ENCODE results near the gene EHD1. TPM values are rescaled to one million over a fixed set of nuclear protein-coding genes. Genes with fewer than 3 reads are reported as not detected.
A peak's percentile ranks its signal among the peaks of the same experiment; 100 is the strongest.

Gene EHD1
- total and polyA plus RNA-seq, 9 of the 15 experiments (the other 6 are each of a cell fraction or from before 2014, with no cell fraction given): 0.46 to 65.0 (median 16.4) TPM

GRCh38 chr11:64923944-64924909 lies 45.8 kb upstream of the EHD1 start, which contains the start of gene PPP2R5B (continued):
- TF ChIP-seq MYBL2 (IDR thresholded peaks at IDR 0.05; ENCODE audit: low read depth) (no peak), MYBL2 (CRISPR knock-in tag; IDR thresholded peaks at IDR 0.05; ENCODE audit: borderline replicate concordance) (no peak), ZFX (CRISPR knock-in tag; IDR thresholded peaks at IDR 0.05) (peak; percentile 77), NRF1 (conservative IDR thresholded peaks at IDR 0.05 in 1 of 2, IDR thresholded peaks at IDR 0.05 in 1 of 2) (peak; percentile 83 to 86), GABPB2 (CRISPR knock-in tag; conservative IDR thresholded peaks at IDR 0.05) (no peak), OTX1 (CRISPR knock-in tag; IDR thresholded peaks at IDR 0.05) (peak; percentile 90; the same call in 1 of the 2 replicates), DPF2 (IDR thresholded peaks at IDR 0.05) (peak; percentile 58), TEAD1 (CRISPR knock-in tag; IDR thresholded peaks at IDR 0.05) (0 out of 4 replicates have a peak, but pooled peaks of 1 of the 2 experiments have one; percentile 28), ZNF311 (CRISPR knock-in tag; IDR thresholded peaks at IDR 0.05) (peak; percentile 44; the same call in 1 of the 2 replicates), PHTF2 (CRISPR knock-in tag; IDR thresholded peaks at IDR 0.05) (no peak), THRAP3 (IDR thresholded peaks at IDR 0.05; ENCODE audit: borderline replicate concordance) (no peak), ZNF263 (CRISPR knock-in tag; IDR thresholded peaks at IDR 0.05; ENCODE audit: borderline replicate concordance) (peak; percentile 29; the same call in 1 of the 2 replicates), POLR2G (IDR thresholded peaks at IDR 0.05; ENCODE audit: low read depth, low read length) (peak; percentile 77), ATF2 (CRISPR knock-in tag; IDR thresholded peaks at IDR 0.05) (peak; percentile 92), ARID1B (IDR thresholded peaks at IDR 0.05) (peak; percentile 34; the same call in 1 of the 2 replicates), CHD2 (IDR thresholded peaks at IDR 0.05; ENCODE audit: low read depth, low read length) (0 out of 2 replicates have a peak, but pooled peaks have one; percentile 28), POLR2B (IDR thresholded peaks at IDR 0.05; ENCODE audit: low read depth, partially characterized antibody) (no peak), SAP30 (IDR thresholded peaks at IDR 0.05; ENCODE audit: borderline replicate concordance, insufficient read depth, low read depth, low read length, poor library complexity, severe bottlenecking) (peak; percentile 85), ZNF583 (CRISPR knock-in tag; IDR thresholded peaks at IDR 0.05) (no peak), ZNF76 (CRISPR knock-in tag; IDR thresholded peaks at IDR 0.05; ENCODE audit: borderline replicate concordance) (peak; percentile 71; the same call in 1 of the 2 replicates), FOXP1 (CRISPR knock-in tag; IDR thresholded peaks at IDR 0.05) (peak; percentile 4; the same call in 1 of the 2 replicates), SRF (CRISPR knock-in tag; IDR thresholded peaks at IDR 0.05) (peak in 1 of 2 experiments; percentile 42; a peak in 1 of 4 replicates), CREM (IDR thresholded peaks at IDR 0.05; ENCODE audit: low read depth) (peak; percentile 92), FOXM1 (IDR thresholded peaks at IDR 0.05; ENCODE audit: low read depth) (peak; percentile 95), FOXM1 (CRISPR knock-in tag; IDR thresholded peaks at IDR 0.05; ENCODE audit: low read depth) (no peak)
- TF ChIP-seq, protein P1, sequence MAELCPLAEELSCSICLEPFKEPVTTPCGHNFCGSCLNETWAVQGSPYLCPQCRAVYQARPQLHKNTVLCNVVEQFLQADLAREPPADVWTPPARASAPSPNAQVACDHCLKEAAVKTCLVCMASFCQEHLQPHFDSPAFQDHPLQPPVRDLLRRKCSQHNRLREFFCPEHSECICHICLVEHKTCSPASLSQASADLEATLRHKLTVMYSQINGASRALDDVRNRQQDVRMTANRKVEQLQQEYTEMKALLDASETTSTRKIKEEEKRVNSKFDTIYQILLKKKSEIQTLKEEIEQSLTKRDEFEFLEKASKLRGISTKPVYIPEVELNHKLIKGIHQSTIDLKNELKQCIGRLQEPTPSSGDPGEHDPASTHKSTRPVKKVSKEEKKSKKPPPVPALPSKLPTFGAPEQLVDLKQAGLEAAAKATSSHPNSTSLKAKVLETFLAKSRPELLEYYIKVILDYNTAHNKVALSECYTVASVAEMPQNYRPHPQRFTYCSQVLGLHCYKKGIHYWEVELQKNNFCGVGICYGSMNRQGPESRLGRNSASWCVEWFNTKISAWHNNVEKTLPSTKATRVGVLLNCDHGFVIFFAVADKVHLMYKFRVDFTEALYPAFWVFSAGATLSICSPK (IDR thresholded peaks at IDR 0.05; ENCODE audit: borderline replicate concordance): 0 out of 2 replicates have a peak, but pooled peaks have one; percentile 86

All from K562 (cell line).